ENCODE results near the gene EIF4ENIF1. TPM values are rescaled to one million over a fixed set of nuclear protein-coding genes. Genes with fewer than 3 reads are reported as not detected.

The EIF4ENIF1 gene
- total and polyA plus RNA-seq, 2 donors (not counting 1 experiment from before 2014, with no cell fraction given), result 13.9 to 25.7 TPM

DNA sequence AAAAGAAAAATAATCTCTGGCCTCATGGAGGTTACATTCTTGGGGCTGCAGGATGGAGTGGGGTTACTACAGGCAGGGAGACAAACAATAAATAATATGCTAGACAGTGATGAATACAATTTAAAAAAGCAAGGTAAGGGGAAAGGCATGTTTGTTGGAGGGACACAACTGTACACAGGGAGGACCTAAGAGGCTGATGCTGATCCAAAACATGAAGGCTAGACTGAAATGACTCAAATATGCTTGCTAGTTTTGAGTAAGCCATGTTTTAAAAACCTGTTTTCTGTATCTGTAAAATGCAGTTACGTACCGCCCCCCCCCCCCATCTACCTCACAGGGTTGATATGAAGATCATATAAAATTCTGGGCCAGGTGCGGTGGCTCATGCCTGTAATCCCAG, 44.0 kb downstream of the EIF4ENIF1 start:
- Histone ChIP-seq H3K4me2 (ENCODE audit: extremely low read depth, insufficient read depth, low read length) (no peak overlapping the region), H2AFZ (ENCODE audit: low read length) (no peak overlapping the region), H3K27ac (ENCODE audit: insufficient read depth, low read length) (no peak overlapping the region), H3K79me2 (ENCODE audit: control insufficient read depth, insufficient read depth, low read length) (no peaks in the 10 kb centered on the region), H3K4me3 (replicated peaks in 1 of 4; ENCODE audit: control extremely low read depth in 1 of 4, insufficient read depth in 1 of 4, low read depth in 3 of 4, low read length in 4 of 4) (no peak overlapping the region), H4K20me1 (ENCODE audit: control insufficient read depth, extremely low read depth, insufficient read depth, low read length) (no peaks in the 10 kb centered on the region), H3K9me3 (ENCODE audit: control insufficient read depth, insufficient read depth, low read depth, low read length) (no peaks in the 10 kb centered on the region), H3K27me3 (ENCODE audit: control insufficient read depth, insufficient read depth, low read length) (no peaks in the 10 kb centered on the region), H3K36me3 (ENCODE audit: control insufficient read depth, insufficient read depth, low read length) (peaks cover 9% of the 10 kb centered on the region), H3K9ac (ENCODE audit: insufficient read depth, low read length) (no peak overlapping the region), H3K4me1 (ENCODE audit: control insufficient read depth, extremely low read depth, insufficient read depth, low read length) (no peaks in the 10 kb centered on the region)
- no peak for DNase-seq (ENCODE audit: low read depth in 2 of 2)
- TF ChIP-seq EZH2 (IDR thresholded peaks at IDR 0.05; ENCODE audit: low read length, missing control alignments) (no peak), CTCF (conservative IDR thresholded peaks at IDR 0.05 in 1 of 2, IDR thresholded peaks at IDR 0.05 in 1 of 2; ENCODE audit: low read depth in 1 of 2, low read length in 2 of 2) (no peak)

DNA sequence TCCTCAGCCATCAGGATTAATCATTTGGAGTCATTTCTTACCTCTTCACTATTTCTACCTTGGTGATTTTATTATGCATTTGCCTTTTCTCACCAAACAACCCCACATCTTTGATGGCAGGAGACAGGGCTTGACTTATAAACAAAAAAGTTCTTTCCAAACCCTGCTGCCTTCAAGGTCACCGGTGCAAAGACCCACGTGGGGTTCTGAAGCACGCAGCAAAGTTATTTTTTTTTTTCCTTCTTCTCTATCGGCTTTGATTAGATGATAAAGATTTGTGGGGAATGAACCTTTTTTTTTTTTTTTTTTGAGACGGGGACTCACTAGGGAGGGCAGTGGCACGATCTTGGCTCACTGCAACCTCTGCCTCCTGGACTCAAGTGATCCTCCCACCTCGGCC, 46.1 kb downstream of the EIF4ENIF1 start:
- DNase-seq (ENCODE audit: low read depth in 2 of 2), result no peak
- no peak overlapping the region for H2AFZ ChIP-seq (ENCODE audit: low read length)
- no peak overlapping the region for H3K4me2 ChIP-seq (ENCODE audit: extremely low read depth, insufficient read depth, low read length)
- no peak overlapping the region for H3K9ac ChIP-seq (ENCODE audit: insufficient read depth, low read length)
- no peak overlapping the region for H3K27ac ChIP-seq (ENCODE audit: insufficient read depth, low read length)
- H3K36me3 ChIP-seq (ENCODE audit: control insufficient read depth, insufficient read depth, low read length), result peaks cover 17% of the 10 kb centered on the region
- H3K4me1 ChIP-seq (ENCODE audit: control insufficient read depth, extremely low read depth, insufficient read depth, low read length), result no peaks in the 10 kb centered on the region
- no peaks in the 10 kb centered on the region for H4K20me1 ChIP-seq (ENCODE audit: control insufficient read depth, extremely low read depth, insufficient read depth, low read length)
- H3K4me3 ChIP-seq (replicated peaks in 1 of 4; ENCODE audit: control extremely low read depth in 1 of 4, insufficient read depth in 1 of 4, low read depth in 3 of 4, low read length in 4 of 4), result no peak overlapping the region
- no peaks in the 10 kb centered on the region for H3K79me2 ChIP-seq (ENCODE audit: control insufficient read depth, insufficient read depth, low read length)
- TF ChIP-seq CTCF (conservative IDR thresholded peaks at IDR 0.05 in 1 of 2, IDR thresholded peaks at IDR 0.05 in 1 of 2; ENCODE audit: low read depth in 1 of 2, low read length in 2 of 2) (no peak), EZH2 (IDR thresholded peaks at IDR 0.05; ENCODE audit: low read length, missing control alignments) (no peak)
- no peaks in the 10 kb centered on the region for H3K9me3 ChIP-seq (ENCODE audit: control insufficient read depth, insufficient read depth, low read depth, low read length)
- H3K27me3 ChIP-seq (ENCODE audit: control insufficient read depth, insufficient read depth, low read length), result no peaks in the 10 kb centered on the region

DNA sequence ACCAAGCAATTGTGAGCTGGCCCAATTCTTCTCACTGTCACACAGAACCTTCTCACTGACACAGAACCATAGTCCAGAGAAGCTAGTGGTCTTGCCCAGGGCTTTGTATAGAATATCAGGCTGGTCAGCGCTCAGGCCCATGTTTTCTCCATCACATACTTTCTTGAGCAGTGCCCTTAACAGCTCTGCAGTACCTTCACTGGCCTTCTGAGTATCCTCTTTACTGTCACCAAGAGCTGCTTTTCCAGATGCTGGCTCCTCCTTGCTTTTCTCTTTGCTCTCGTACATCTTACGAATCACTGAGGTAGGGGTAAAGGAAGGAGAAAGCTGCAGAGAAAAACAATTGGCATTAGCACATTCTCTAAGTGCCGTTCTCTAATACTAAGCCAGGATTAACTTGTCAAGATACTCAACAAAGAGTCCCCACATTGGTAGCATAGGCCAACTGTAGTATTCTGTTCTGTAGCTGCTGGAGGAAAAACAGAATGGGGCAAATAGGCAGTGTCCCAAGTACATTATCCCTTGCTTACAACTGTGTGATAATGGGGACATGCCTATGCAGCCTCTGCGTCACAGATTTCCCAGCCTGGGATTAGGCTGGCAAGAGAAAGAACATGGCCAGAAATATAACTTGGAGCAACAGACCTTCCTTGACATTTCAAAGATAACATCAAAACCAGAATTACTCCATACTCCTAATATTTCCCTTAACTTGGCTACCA, 46.7 kb downstream of the EIF4ENIF1 start:
- TF ChIP-seq EZH2 (IDR thresholded peaks at IDR 0.05; ENCODE audit: low read length, missing control alignments) (no peak), CTCF (conservative IDR thresholded peaks at IDR 0.05 in 1 of 2, IDR thresholded peaks at IDR 0.05 in 1 of 2; ENCODE audit: low read depth in 1 of 2, low read length in 2 of 2) (no peak)
- H2AFZ ChIP-seq (ENCODE audit: low read length), result no peak overlapping the region
- H3K4me3 ChIP-seq (replicated peaks in 1 of 4; ENCODE audit: control extremely low read depth in 1 of 4, insufficient read depth in 1 of 4, low read depth in 3 of 4, low read length in 4 of 4), result no peak overlapping the region
- H3K9ac ChIP-seq (ENCODE audit: insufficient read depth, low read length), result no peak overlapping the region
- no peaks in the 10 kb centered on the region for H3K27me3 ChIP-seq (ENCODE audit: control insufficient read depth, insufficient read depth, low read length)
- peaks cover 18% of the 10 kb centered on the region for H3K36me3 ChIP-seq (ENCODE audit: control insufficient read depth, insufficient read depth, low read length)
- no peaks in the 10 kb centered on the region for H4K20me1 ChIP-seq (ENCODE audit: control insufficient read depth, extremely low read depth, insufficient read depth, low read length)
- no peak overlapping the region for H3K27ac ChIP-seq (ENCODE audit: insufficient read depth, low read length)
- no peak for DNase-seq (ENCODE audit: low read depth in 2 of 2)
- no peak overlapping the region for H3K4me2 ChIP-seq (ENCODE audit: extremely low read depth, insufficient read depth, low read length)
- no peaks in the 10 kb centered on the region for H3K79me2 ChIP-seq (ENCODE audit: control insufficient read depth, insufficient read depth, low read length)
- H3K4me1 ChIP-seq (ENCODE audit: control insufficient read depth, extremely low read depth, insufficient read depth, low read length), result no peaks in the 10 kb centered on the region
- H3K9me3 ChIP-seq (ENCODE audit: control insufficient read depth, insufficient read depth, low read depth, low read length), result no peaks in the 10 kb centered on the region

Measured in fibroblast of lung (primary cell).